Lower leg skin (tissue), 3 donors: ENCODE measurements around the gene CRYBG2.

ENCODE experiments used
- CTCF ChIP-seq, 3 donors: fragments of 450-650 bp; IDR thresholded peaks; one replicate each; pipeline ENCODE4 v1.5.1; 2016; ENCODE audit warnings: antibody characterized with exemption in 3 of 3, mild to moderate bottlenecking in 3 of 3, moderate library complexity in 2 of 3
- POLR2A ChIP-seq, 2 donors: fragments of 450-650 bp; IDR thresholded peaks; one replicate each; pipeline ENCODE4 v1.6.1; 2016 to 2017; ENCODE audit warnings: antibody characterized with exemption in 2 of 2, mild to moderate bottlenecking in 1 of 2, moderate library complexity in 1 of 2

- no peak for TF ChIP-seq CTCF (IDR thresholded peaks at IDR 0.05)
- TF ChIP-seq POLR2A (IDR thresholded peaks at IDR 0.05) = no peak
These were observed 33.5 kb upstream of the CRYBG2 start for GRCh38 chr1:26387447-26387846.
